ENCODE results near the gene MPRIP.

MPRIP gene

DNA sequence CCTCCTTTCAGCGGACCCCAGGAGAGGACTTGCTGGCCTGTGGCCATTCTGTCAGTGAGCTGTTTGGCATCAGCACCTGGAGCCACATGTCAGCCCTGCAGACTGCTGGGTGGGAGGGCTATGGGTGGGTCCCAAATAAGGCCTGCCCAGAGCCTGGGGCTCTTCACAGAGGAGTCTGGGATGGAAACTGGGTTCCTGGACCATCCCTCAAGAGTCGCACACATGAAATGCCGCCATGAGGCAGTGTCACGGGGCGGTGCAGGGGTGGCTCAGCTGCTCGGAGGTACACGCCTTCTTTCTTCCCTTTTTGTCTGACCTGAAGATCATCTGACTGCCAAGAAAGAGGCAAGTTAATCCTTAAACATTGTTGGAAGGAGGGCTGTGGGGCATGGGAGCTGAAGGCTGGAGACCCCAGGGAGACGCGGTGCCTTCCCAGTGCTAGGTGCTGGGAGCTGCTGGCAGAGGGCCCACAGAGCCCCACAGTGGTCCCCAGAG lies 14.8 kb downstream of the MPRIP start:
- no peak overlapping the region for H3K9ac ChIP-seq (ENCODE audit: low read depth in 1 of 2, low read length in 2 of 2)
- no peaks in the 10 kb centered on the region for H3K27me3 ChIP-seq (ENCODE audit: control insufficient read depth in 2 of 2, insufficient read depth in 2 of 2, low read length in 2 of 2)
- no peaks in the 10 kb centered on the region for H3K9me3 ChIP-seq (ENCODE audit: control insufficient read depth in 2 of 2, low read length in 2 of 2)
- H3K4me1 ChIP-seq (ENCODE audit: control insufficient read depth in 2 of 2, insufficient read depth in 2 of 2, low read length in 2 of 2), result peaks cover 15 to 18% of the 10 kb centered on the region in 2 donors
- peaks cover 5 to 18% of the 10 kb centered on the region in 2 donors for H3K36me3 ChIP-seq (ENCODE audit: control insufficient read depth in 2 of 2, insufficient read depth in 2 of 2, low read length in 2 of 2)
- H3K4me3 ChIP-seq (ENCODE audit: low read length in 2 of 2), result no peak overlapping the region
- no peak overlapping the region for H3K27ac ChIP-seq (ENCODE audit: low read depth in 2 of 2, low read length in 2 of 2)

DNA sequence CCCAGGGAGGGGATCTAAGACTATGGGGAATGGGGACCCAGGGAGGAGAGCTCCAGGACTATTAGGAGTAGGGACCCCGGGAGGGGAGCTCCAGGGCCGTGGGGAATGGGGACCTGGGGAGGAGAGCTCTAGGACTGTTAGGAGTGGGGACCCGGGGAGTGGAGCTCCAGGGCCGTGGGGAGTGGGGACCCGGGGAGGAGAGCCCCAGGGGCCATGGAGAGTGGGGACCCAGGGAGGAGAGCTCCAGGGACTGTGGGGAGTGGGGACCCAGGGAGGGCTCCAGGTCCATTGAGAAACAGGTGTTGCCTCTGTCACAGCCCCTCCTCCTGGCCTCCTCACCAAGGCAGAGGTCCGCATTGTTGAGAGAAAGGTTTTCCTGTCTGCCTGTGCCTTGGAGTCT lies 16.0 kb downstream of the MPRIP start:
- H3K4me3 ChIP-seq (ENCODE audit: low read length in 2 of 2), result no peak overlapping the region
- H3K36me3 ChIP-seq (ENCODE audit: control insufficient read depth in 2 of 2, insufficient read depth in 2 of 2, low read length in 2 of 2), result peaks cover 5 to 22% of the 10 kb centered on the region in 2 donors
- H3K4me1 ChIP-seq (ENCODE audit: control insufficient read depth in 2 of 2, insufficient read depth in 2 of 2, low read length in 2 of 2), result peaks cover 10 to 11% of the 10 kb centered on the region in 2 donors
- no peaks in the 10 kb centered on the region for H3K27me3 ChIP-seq (ENCODE audit: control insufficient read depth in 2 of 2, insufficient read depth in 2 of 2, low read length in 2 of 2)
- no peaks in the 10 kb centered on the region for H3K9me3 ChIP-seq (ENCODE audit: control insufficient read depth in 2 of 2, low read length in 2 of 2)
- H3K27ac ChIP-seq (ENCODE audit: low read depth in 2 of 2, low read length in 2 of 2), result no peak overlapping the region
- H3K9ac ChIP-seq (ENCODE audit: low read depth in 1 of 2, low read length in 2 of 2), result no peak overlapping the region

DNA sequence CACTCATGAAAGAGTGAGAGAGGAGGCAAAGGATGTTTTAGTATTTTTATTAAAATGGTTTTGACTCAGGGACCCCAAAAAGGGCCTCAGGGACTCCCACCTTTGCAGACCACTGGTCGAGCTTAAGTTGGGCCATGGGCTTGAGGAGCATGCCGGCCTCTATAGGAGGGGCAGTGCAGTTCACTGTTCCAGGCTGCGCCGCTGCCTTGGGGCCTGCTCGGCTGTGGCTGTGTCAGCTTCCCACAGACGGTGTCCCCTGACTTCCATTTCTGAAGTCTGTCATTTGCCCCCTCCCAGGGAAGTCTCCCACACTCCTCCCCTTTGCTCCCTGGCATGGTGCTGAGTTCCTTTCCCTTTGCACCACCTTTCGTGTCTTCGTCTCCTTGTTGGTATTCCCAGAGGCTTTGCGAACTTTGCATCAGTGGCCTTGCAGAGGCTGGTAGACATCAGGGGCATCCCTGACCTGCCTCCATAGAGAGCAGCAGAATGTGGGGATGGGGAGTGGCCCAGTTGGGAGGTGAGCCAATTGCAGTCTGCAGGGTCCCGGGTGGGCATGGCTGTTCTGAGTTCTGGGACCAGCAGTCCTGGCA lies 17.1 kb downstream of the MPRIP start:
- peaks cover 5 to 24% of the 10 kb centered on the region in 2 donors for H3K36me3 ChIP-seq (ENCODE audit: control insufficient read depth in 2 of 2, insufficient read depth in 2 of 2, low read length in 2 of 2)
- H3K9me3 ChIP-seq (ENCODE audit: control insufficient read depth in 2 of 2, low read length in 2 of 2), result no peaks in the 10 kb centered on the region
- H3K27ac ChIP-seq (ENCODE audit: low read depth in 2 of 2, low read length in 2 of 2), result no peak overlapping the region
- no peak overlapping the region for H3K4me3 ChIP-seq (ENCODE audit: low read length in 2 of 2)
- no peaks in the 10 kb centered on the region for H3K27me3 ChIP-seq (ENCODE audit: control insufficient read depth in 2 of 2, insufficient read depth in 2 of 2, low read length in 2 of 2)
- no peak overlapping the region for H3K9ac ChIP-seq (ENCODE audit: low read depth in 1 of 2, low read length in 2 of 2)
- H3K4me1 ChIP-seq (ENCODE audit: control insufficient read depth in 2 of 2, insufficient read depth in 2 of 2, low read length in 2 of 2), result peaks cover 12 to 13% of the 10 kb centered on the region in 2 donors

DNA sequence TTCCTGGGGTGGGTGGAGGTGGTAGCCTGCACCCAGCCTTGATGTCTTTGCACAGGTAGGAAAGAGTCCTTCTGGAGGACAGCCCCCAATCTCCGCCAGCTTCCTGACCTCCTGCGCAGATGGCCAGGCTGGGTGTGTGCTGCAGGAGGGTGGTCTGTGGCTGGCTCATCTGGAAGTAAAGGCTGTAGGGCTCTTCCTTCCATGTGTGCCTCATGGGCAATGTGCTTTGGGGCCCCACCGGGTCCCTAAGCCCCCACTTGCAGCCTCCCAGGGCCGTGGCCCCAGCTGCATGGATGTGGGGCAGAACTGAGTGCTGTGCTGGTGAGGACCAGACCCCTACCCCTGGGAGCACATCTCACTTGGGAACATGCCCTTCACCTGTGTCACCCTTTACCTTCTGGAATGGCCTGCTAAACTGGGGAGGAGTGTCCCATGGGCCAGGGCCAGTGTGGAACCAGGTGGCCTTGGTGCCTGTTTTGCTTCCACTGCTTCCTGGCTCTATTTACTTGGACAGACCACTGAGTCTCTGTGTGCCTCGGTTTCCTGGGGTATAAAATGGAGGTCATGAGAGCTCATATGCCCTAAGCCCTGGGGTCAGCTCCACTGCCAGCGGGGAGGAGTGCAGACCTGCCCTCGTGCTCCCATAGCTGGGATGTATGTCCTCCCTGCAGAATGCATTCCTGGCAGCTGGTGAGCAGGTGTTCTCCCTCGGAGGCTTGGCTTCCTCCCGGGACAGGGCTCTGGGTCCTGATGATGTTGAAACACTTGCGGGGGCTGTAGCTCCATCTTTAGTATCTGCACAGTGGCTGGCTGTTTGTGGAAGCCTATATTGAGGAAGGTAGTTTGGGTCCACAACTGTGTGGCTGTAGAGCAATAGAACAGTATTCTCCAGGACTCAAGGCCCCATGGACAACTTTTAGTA lies 18.0 kb downstream of the MPRIP start:
- H3K27ac ChIP-seq (ENCODE audit: low read depth in 2 of 2, low read length in 2 of 2), result no peak overlapping the region
- peaks cover 12% of the 10 kb centered on the region in 2 donors for H3K4me1 ChIP-seq (ENCODE audit: control insufficient read depth in 2 of 2, insufficient read depth in 2 of 2, low read length in 2 of 2)
- peaks cover 5 to 24% of the 10 kb centered on the region in 2 donors for H3K36me3 ChIP-seq (ENCODE audit: control insufficient read depth in 2 of 2, insufficient read depth in 2 of 2, low read length in 2 of 2)
- H3K9ac ChIP-seq (ENCODE audit: low read depth in 1 of 2, low read length in 2 of 2), result no peak overlapping the region
- H3K4me3 ChIP-seq (ENCODE audit: low read length in 2 of 2), result no peak overlapping the region
- no peaks in the 10 kb centered on the region for H3K27me3 ChIP-seq (ENCODE audit: control insufficient read depth in 2 of 2, insufficient read depth in 2 of 2, low read length in 2 of 2)
- H3K9me3 ChIP-seq (ENCODE audit: control insufficient read depth in 2 of 2, low read length in 2 of 2), result no peaks in the 10 kb centered on the region

DNA sequence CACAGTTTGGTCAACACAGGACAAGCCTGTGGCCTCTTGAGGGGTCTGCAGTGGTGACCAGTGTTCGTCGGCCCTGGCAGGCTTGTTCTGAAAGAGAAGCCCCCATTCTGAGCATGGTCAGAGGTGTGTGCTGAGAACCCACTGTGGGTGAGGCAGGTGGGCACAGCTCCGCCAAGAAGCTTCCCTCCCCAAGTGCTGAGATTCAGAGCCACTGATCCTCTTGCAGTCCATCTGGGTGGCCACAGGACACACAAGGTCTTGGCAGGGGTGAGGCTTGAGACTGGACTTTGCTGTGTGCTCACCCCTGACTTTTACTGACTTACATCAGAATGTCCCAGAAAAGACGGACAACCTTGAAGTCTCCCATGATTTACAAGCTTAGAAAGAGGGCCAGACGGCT lies 18.7 kb downstream of the MPRIP start:
- H3K4me3 ChIP-seq (ENCODE audit: low read length in 2 of 2), result no peak overlapping the region
- H3K27ac ChIP-seq (ENCODE audit: low read depth in 2 of 2, low read length in 2 of 2), result no peak overlapping the region
- H3K9me3 ChIP-seq (ENCODE audit: control insufficient read depth in 2 of 2, low read length in 2 of 2), result no peaks in the 10 kb centered on the region
- H3K9ac ChIP-seq (ENCODE audit: low read depth in 1 of 2, low read length in 2 of 2), result no peak overlapping the region
- peaks cover 10 to 12% of the 10 kb centered on the region in 2 donors for H3K4me1 ChIP-seq (ENCODE audit: control insufficient read depth in 2 of 2, insufficient read depth in 2 of 2, low read length in 2 of 2)
- peaks cover 5 to 24% of the 10 kb centered on the region in 2 donors for H3K36me3 ChIP-seq (ENCODE audit: control insufficient read depth in 2 of 2, insufficient read depth in 2 of 2, low read length in 2 of 2)
- H3K27me3 ChIP-seq (ENCODE audit: control insufficient read depth in 2 of 2, insufficient read depth in 2 of 2, low read length in 2 of 2), result no peaks in the 10 kb centered on the region

DNA sequence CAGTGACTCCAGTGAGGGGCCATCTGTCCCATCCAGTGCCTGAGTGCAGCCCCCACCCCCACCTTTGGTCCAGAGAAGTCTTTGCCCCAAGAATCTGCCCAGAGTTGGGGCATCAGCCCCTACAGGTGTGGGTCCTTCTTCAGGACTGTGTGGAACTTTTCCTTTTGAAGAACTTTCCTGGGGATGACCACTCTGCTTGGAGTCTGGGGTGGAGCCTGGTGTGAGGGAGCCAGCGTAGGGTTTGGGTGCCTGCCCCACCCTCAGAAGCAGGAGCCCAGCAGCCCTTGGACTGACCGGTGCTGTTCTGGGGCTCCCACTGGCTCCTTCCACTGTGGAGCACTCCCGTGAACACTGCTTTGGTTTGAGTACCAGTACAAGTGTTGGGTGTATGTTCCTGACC lies 19.3 kb downstream of the MPRIP start:
- H3K27ac ChIP-seq (ENCODE audit: low read depth in 2 of 2, low read length in 2 of 2), result no peak overlapping the region
- H3K27me3 ChIP-seq (ENCODE audit: control insufficient read depth in 2 of 2, insufficient read depth in 2 of 2, low read length in 2 of 2), result no peaks in the 10 kb centered on the region
- H3K9ac ChIP-seq (ENCODE audit: low read depth in 1 of 2, low read length in 2 of 2), result no peak overlapping the region
- peaks cover 10 to 12% of the 10 kb centered on the region in 2 donors for H3K4me1 ChIP-seq (ENCODE audit: control insufficient read depth in 2 of 2, insufficient read depth in 2 of 2, low read length in 2 of 2)
- H3K36me3 ChIP-seq (ENCODE audit: control insufficient read depth in 2 of 2, insufficient read depth in 2 of 2, low read length in 2 of 2), result peaks cover 5 to 24% of the 10 kb centered on the region in 2 donors
- no peaks in the 10 kb centered on the region for H3K9me3 ChIP-seq (ENCODE audit: control insufficient read depth in 2 of 2, low read length in 2 of 2)
- H3K4me3 ChIP-seq (ENCODE audit: low read length in 2 of 2), result no peak overlapping the region

DNA sequence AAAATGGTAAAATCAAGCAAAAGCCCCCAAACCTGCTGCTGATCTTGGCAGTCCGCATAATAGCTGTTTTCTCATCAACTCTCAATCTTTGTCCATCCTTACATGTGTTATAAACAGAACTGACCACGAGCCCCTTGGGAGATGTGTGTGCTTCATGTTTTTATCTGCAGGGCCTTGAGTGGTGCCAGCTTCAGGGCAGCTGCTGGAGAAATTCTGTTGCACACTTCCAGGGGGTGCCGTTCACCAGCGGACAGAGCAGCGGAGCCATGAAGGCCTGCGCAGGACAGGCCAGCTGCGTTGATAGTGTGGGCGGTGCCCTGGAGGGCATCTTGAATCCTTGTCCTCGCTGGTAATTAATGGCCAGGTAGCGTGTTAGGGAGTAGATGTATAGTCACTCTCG lies 20.1 kb downstream of the MPRIP start:
- Histone ChIP-seq H3K4me1 (ENCODE audit: control insufficient read depth in 2 of 2, insufficient read depth in 2 of 2, low read length in 2 of 2) (peaks cover 13 to 18% of the 10 kb centered on the region in 2 donors), H3K27me3 (ENCODE audit: control insufficient read depth in 2 of 2, insufficient read depth in 2 of 2, low read length in 2 of 2) (no peaks in the 10 kb centered on the region), H3K4me3 (ENCODE audit: low read length in 2 of 2) (no peak overlapping the region), H3K36me3 (ENCODE audit: control insufficient read depth in 2 of 2, insufficient read depth in 2 of 2, low read length in 2 of 2) (peaks cover 5 to 22% of the 10 kb centered on the region in 2 donors), H3K27ac (ENCODE audit: low read depth in 2 of 2, low read length in 2 of 2) (no peak overlapping the region), H3K9me3 (ENCODE audit: control insufficient read depth in 2 of 2, low read length in 2 of 2) (no peaks in the 10 kb centered on the region), H3K9ac (ENCODE audit: low read depth in 1 of 2, low read length in 2 of 2) (no peak overlapping the region)

DNA sequence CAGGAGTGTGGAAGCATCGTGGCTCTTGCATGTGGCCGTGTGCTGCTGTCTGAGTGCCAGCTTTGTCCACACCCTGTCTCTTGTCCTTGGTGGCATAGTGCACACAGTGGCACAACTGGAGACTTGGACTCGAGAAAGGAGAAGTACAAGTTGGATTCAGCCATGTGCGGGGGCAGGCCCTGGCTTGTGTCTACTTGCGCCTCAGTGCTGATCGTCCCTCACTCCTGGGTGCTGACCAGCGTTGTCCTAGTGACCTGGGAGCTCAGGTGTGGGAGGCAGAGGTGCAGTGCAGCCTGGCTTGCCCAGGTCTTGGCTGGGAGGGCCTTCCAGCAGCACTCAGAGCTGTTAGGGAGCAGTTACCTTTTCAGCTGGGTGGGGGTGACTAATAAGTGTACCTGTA lies 20.6 kb downstream of the MPRIP start:
- H3K4me1 ChIP-seq (ENCODE audit: control insufficient read depth in 2 of 2, insufficient read depth in 2 of 2, low read length in 2 of 2), result peaks cover 13 to 19% of the 10 kb centered on the region in 2 donors
- no peak overlapping the region for H3K9ac ChIP-seq (ENCODE audit: low read depth in 1 of 2, low read length in 2 of 2)
- no peaks in the 10 kb centered on the region for H3K9me3 ChIP-seq (ENCODE audit: control insufficient read depth in 2 of 2, low read length in 2 of 2)
- no peak overlapping the region for H3K27ac ChIP-seq (ENCODE audit: low read depth in 2 of 2, low read length in 2 of 2)
- no peak overlapping the region for H3K4me3 ChIP-seq (ENCODE audit: low read length in 2 of 2)
- H3K27me3 ChIP-seq (ENCODE audit: control insufficient read depth in 2 of 2, insufficient read depth in 2 of 2, low read length in 2 of 2), result no peaks in the 10 kb centered on the region
- H3K36me3 ChIP-seq (ENCODE audit: control insufficient read depth in 2 of 2, insufficient read depth in 2 of 2, low read length in 2 of 2), result peaks cover 5 to 17% of the 10 kb centered on the region in 2 donors

DNA sequence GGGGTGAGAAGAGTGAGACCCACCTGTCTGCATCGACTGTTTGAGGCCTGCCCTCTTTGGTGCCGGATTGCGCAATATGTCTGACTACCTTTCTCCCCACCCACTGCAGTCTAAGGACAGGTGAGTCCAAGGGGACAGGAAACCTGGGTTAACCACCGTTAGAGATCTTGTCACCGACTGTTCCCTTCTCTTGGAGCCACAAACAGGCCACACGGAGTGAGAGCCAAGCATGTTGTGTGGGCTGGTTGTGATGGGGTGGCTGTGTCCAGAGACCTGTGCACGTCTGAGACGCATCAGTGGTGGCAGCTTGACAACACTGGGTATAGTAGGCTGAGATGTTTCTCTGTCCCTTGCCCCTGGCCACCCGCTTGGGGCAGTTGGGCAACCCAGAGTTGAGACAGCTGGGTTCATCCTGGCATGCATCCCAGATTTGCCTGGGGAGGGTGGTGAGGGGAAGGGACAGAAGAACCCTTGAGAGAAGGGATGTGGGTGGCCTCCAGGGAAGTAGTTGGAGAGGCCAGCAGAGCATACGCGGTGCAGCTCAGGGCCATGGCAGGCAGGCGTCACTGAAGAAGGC lies 21.4 kb downstream of the MPRIP start:
- Histone ChIP-seq H3K9ac (ENCODE audit: low read depth in 1 of 2, low read length in 2 of 2) (no peak overlapping the region), H3K27me3 (ENCODE audit: control insufficient read depth in 2 of 2, insufficient read depth in 2 of 2, low read length in 2 of 2) (no peaks in the 10 kb centered on the region), H3K36me3 (ENCODE audit: control insufficient read depth in 2 of 2, insufficient read depth in 2 of 2, low read length in 2 of 2) (peaks cover 3 to 13% of the 10 kb centered on the region in 2 donors), H3K27ac (ENCODE audit: low read depth in 2 of 2, low read length in 2 of 2) (no peak overlapping the region), H3K4me3 (ENCODE audit: low read length in 2 of 2) (no peak overlapping the region), H3K9me3 (ENCODE audit: control insufficient read depth in 2 of 2, low read length in 2 of 2) (no peaks in the 10 kb centered on the region), H3K4me1 (ENCODE audit: control insufficient read depth in 2 of 2, insufficient read depth in 2 of 2, low read length in 2 of 2) (peaks cover 13 to 19% of the 10 kb centered on the region in 2 donors)

DNA sequence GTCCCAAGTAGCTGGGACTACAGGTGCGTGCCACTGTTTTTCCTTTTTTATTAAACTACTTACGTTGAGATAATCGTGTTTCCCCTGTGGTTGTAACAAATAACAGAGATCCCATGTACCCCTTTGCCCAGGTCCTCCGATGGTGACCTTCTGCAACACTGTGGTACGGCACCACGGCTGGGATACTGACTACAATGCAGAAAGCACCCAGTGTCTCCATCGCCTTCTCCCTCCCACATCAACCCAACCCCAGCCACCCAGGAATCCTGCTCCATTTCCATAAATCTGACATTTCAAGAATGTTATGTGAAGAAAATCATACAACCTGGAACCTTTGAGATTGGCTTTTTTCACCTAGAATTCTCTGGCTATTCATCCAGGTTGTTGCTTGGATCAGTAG lies 22.1 kb downstream of the MPRIP start:
- H3K27ac ChIP-seq (ENCODE audit: low read depth in 2 of 2, low read length in 2 of 2), result no peak overlapping the region
- peaks cover 1 to 13% of the 10 kb centered on the region in 2 donors for H3K36me3 ChIP-seq (ENCODE audit: control insufficient read depth in 2 of 2, insufficient read depth in 2 of 2, low read length in 2 of 2)
- peaks cover 13 to 19% of the 10 kb centered on the region in 2 donors for H3K4me1 ChIP-seq (ENCODE audit: control insufficient read depth in 2 of 2, insufficient read depth in 2 of 2, low read length in 2 of 2)
- H3K4me3 ChIP-seq (ENCODE audit: low read length in 2 of 2), result no peak overlapping the region
- H3K27me3 ChIP-seq (ENCODE audit: control insufficient read depth in 2 of 2, insufficient read depth in 2 of 2, low read length in 2 of 2), result no peaks in the 10 kb centered on the region
- H3K9ac ChIP-seq (ENCODE audit: low read depth in 1 of 2, low read length in 2 of 2), result no peak overlapping the region
- no peaks in the 10 kb centered on the region for H3K9me3 ChIP-seq (ENCODE audit: control insufficient read depth in 2 of 2, low read length in 2 of 2)

All from mucosa of rectum (tissue), 2 donors.